Activated CD8-positive, alpha-beta T cell treated with anti-CD3 and anti-CD28 coated beads for 36 hours (primary cell): Measurements from ENCODE around the gene SVEP1. TPM values are rescaled to one million over a fixed set of nuclear protein-coding genes. Genes with fewer than 3 reads are reported as not detected.

ENCODE experiments used
- ATAC-seq: fragments of 200-7000 bp; cut with Tn5 transposase; one replicate; pipeline ENCODE4 v1.10.0; 2021; ENCODE audit warnings: mild to moderate bottlenecking, moderate library complexity
- CTCF ChIA-PET: fragments of 350-600 bp; sonication (Branson Sonifier 250); formaldehyde crosslinking; loops from one replicate; lab custom pipeline; 2021; ENCODE audit warnings: antibody characterized with exemption; lab: Charles Lee
- POLR2A ChIA-PET: fragments of 350-600 bp; sonication (Branson Sonifier 250); formaldehyde crosslinking; loops from one replicate; lab custom pipeline; 2021; ENCODE audit warnings: antibody characterized with exemption; lab: Charles Lee
- DNase-seq: peaks from one replicate; pipeline ENCODE4 v3.0.0-alpha.2; 2020
- H3K27ac Mint-ChIP-seq: one replicate; pipeline ENCODE4 v1.8.0; 2021; ENCODE audit warnings: mild to moderate bottlenecking, mixed read lengths
- H3K27me3 Mint-ChIP-seq: one replicate; pipeline ENCODE4 v1.8.0; 2021; ENCODE audit warnings: mixed read lengths
- H3K36me3 Mint-ChIP-seq: one replicate; pipeline ENCODE4 v1.8.0; 2021; ENCODE audit warnings: low read depth, mixed read lengths
- H3K4me1 Mint-ChIP-seq: one replicate; pipeline ENCODE4 v1.8.0; 2021; ENCODE audit warnings: low read depth, mixed read lengths
- H3K4me3 Mint-ChIP-seq: one replicate; pipeline ENCODE4 v1.8.0; 2021; ENCODE audit warnings: mild to moderate bottlenecking, moderate library complexity, mixed read lengths
- H3K9me3 Mint-ChIP-seq: one replicate; pipeline ENCODE4 v1.8.0; 2021; ENCODE audit warnings: mixed read lengths
- intact Hi-C: fragments of 100-400 bp; cut with micrococcal nuclease; formaldehyde crosslinking; loops from one replicate; pipeline ENCODE4 v1.10.0; 2022
- total RNA-seq, 2 experiments: library from RNA; stranded (reverse); gene quantifications; one replicate each; pipeline ENCODE4 v1.2.3, GENCODE V29; 2021
- TF ChIP-seq, protein P1 (sequence below): fragments of 200-600 bp; IDR thresholded peaks from one replicate; pipeline ENCODE4 v1.8.0; 2022; ENCODE audit warnings: antibody characterized with exemption, mild to moderate bottlenecking

SVEP1 gene
- total RNA-seq, 2 experiments from 2014 or later = not detected

DNA sequence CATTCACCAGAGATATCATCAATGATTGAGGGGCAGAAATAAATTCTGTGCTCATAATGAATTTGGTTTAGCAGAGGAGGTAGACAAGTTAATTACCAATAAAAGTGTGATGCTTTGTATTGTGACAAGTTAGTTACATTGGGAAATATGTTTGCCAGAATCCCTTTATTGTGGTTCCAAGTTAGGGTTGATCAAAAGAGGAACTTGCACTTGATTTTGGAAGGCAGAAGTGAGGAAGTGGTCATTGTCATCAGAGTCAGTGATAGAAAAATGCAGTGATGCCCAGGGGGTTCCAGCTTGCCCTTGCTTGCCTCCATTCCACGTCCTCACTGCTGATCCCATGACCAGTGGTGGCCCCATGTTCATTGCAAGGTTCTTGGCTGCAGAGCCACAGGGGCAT lies 69.7 kb downstream of the SVEP1 start:
- POLR2A ChIA-PET = no interaction called here
- TF ChIP-seq, protein P1, sequence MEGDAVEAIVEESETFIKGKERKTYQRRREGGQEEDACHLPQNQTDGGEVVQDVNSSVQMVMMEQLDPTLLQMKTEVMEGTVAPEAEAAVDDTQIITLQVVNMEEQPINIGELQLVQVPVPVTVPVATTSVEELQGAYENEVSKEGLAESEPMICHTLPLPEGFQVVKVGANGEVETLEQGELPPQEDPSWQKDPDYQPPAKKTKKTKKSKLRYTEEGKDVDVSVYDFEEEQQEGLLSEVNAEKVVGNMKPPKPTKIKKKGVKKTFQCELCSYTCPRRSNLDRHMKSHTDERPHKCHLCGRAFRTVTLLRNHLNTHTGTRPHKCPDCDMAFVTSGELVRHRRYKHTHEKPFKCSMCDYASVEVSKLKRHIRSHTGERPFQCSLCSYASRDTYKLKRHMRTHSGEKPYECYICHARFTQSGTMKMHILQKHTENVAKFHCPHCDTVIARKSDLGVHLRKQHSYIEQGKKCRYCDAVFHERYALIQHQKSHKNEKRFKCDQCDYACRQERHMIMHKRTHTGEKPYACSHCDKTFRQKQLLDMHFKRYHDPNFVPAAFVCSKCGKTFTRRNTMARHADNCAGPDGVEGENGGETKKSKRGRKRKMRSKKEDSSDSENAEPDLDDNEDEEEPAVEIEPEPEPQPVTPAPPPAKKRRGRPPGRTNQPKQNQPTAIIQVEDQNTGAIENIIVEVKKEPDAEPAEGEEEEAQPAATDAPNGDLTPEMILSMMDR = no peak
- H3K36me3 Mint-ChIP-seq = no peaks in the 10 kb centered on the region

DNA sequence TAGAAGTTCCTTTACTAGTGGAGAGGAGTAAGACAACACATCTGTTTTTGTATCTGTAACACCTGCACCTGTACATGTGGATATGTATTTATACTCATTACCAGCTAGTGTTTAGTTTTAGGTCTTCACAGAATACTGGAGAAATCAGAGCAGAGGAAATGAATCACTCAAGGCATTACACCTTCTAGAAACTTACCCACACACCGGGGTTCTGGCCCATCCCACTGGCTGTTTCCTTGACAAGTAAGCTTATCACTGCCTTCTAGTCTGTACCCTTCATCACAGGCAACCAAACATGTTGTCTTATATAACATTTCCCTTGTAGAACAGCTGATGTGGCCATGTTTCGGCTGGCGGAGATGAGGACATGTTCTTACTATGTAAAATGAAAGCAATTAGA lies 76.7 kb downstream of the SVEP1 start:
- Mint-ChIP-seq H3K9me3 (no peaks in the 10 kb centered on the region), H3K27ac (no peak overlapping the region), H3K36me3 (no peaks in the 10 kb centered on the region), H3K27me3 (peaks cover 2% of the 10 kb centered on the region), H3K4me3 (no peak overlapping the region), H3K4me1 (no peaks in the 10 kb centered on the region)
- DNase-seq = no peak
- intact Hi-C loops = no loop called here
- ChIA-PET CTCF (no interaction called here), POLR2A (no interaction called here)
- TF ChIP-seq, protein P1 = no peak
- ATAC-seq = no peak

More for the DNA sequence above, 69.7 kb downstream of the SVEP1 start:
- intact Hi-C loops = no loop called here
- Mint-ChIP-seq H3K27ac (no peak overlapping the region), H3K4me3 (no peak overlapping the region), H3K4me1 (no peaks in the 10 kb centered on the region), H3K9me3 (no peaks in the 10 kb centered on the region), H3K27me3 (peaks cover 3% of the 10 kb centered on the region)
- ATAC-seq (no peak), DNase-seq (no peak)
- CTCF ChIA-PET = no interaction called here

DNA sequence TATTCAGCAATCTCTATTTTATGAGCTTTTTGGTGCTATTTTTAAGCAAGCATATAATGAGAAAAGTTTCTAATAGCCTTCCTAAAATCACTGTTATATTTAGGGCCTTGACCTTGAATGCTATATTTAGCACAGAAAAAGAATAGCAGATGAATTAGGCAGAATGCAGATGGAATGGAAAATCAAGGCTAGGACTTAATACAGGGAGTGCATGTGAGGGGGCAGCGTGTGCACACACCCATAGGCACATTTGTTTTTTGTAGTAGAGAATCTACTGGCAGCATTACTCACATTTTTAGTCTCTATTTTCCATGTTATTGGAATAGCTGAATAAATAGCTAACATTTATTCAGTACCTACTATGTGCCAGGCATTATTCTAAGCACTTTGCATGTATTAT lies 79.9 kb downstream of the SVEP1 start:
- ChIA-PET CTCF (no interaction called here), POLR2A (no interaction called here)
- H3K27me3 Mint-ChIP-seq = peaks cover 2% of the 10 kb centered on the region
- H3K4me3 Mint-ChIP-seq = no peak overlapping the region
- H3K4me1 Mint-ChIP-seq = no peaks in the 10 kb centered on the region
- intact Hi-C loops = no loop called here
- TF ChIP-seq, protein P1 = no peak
- no peaks in the 10 kb centered on the region for H3K36me3 Mint-ChIP-seq
- DNase-seq = no peak
- no peak overlapping the region for H3K27ac Mint-ChIP-seq
- no peaks in the 10 kb centered on the region for H3K9me3 Mint-ChIP-seq
- no peak for ATAC-seq

DNA sequence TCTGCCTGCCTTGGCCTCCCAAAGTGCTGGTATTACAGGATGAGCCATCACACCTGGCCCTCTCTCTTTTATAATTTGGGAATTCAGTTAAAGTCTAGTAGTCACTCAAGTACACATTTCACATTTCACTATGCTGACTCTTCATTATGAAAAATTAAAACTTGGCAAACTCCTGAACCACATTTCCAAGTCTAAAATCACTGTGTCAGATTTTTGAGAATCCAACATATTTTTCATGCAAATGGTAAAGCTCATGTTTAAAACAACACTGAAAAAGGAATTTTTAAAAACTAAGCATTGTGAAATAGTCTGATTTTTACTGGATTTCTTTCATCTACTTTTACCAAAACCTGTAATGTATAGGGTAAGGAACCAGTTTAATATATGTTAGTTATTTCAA lies 92.3 kb downstream of the SVEP1 start:
- intact Hi-C loops = no loop called here
- no peak overlapping the region for H3K4me3 Mint-ChIP-seq
- H3K27me3 Mint-ChIP-seq = peaks cover 3% of the 10 kb centered on the region
- H3K9me3 Mint-ChIP-seq = no peaks in the 10 kb centered on the region
- ChIA-PET POLR2A (no interaction called here), CTCF (no interaction called here)
- no peaks in the 10 kb centered on the region for H3K4me1 Mint-ChIP-seq
- TF ChIP-seq, protein P1 = no peak
- ATAC-seq = no peak
- H3K27ac Mint-ChIP-seq = no peak overlapping the region
- DNase-seq = no peak
- H3K36me3 Mint-ChIP-seq = no peaks in the 10 kb centered on the region

DNA sequence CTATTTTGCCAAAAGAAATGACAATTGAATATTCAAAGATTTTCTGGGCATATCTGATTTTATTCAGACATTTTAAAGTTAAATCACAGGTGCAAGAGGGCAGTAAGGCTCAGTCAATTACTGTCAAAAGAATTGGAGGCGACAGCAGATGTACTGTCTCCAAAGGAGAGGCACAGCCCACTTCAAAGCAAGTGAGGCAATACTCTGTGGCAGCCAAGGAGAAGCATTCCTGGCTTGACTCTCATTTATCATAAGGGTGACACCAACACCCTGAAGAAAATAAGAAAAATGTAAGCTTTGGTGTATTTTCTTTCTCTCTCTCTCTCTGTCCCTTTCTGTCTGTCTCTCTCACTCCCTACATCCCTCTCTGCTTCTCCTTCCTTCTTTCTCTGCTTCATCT lies 93.3 kb downstream of the SVEP1 start:
- Mint-ChIP-seq H3K27ac (no peak overlapping the region), H3K27me3 (peaks cover 3% of the 10 kb centered on the region), H3K9me3 (no peaks in the 10 kb centered on the region), H3K4me1 (no peaks in the 10 kb centered on the region), H3K36me3 (no peaks in the 10 kb centered on the region), H3K4me3 (no peak overlapping the region)
- no peak for ATAC-seq
- intact Hi-C loops = no loop called here
- ChIA-PET CTCF (no interaction called here), POLR2A (no interaction called here)
- TF ChIP-seq, protein P1 = no peak
- DNase-seq = no peak
